CD14-positive monocyte (primary cell): ENCODE measurements around the gene RANBP3L. TPM values are rescaled to one million over a fixed set of nuclear protein-coding genes. Genes with fewer than 3 reads are reported as not detected.

ENCODE experiments used
- DNase-seq, 3 donors: peaks; one replicate each; pipeline ENCODE4 v3.0.0-alpha.2; 2011 to 2022
- H2AFZ ChIP-seq: 2 replicates; pipeline ENCODE4 v1.6.0; 2012; ENCODE audit warnings: mild to moderate bottlenecking, low read depth, low read length, inconsistent platforms; ENCODE audit not compliant: insufficient read depth, poor library complexity, severe bottlenecking
- H3K27ac ChIP-seq, 2 donors: 1 replicate in 1 of 2; 2 replicates in 1 of 2; pipeline ENCODE4 v1.5.1; 2012 to 2013; ENCODE audit warnings: low read length in 2 of 2, control low read depth in 1 of 2, inconsistent platforms in 1 of 2, low read depth in 1 of 2, mild to moderate bottlenecking in 1 of 2
- H3K27me3 ChIP-seq, 2 donors: one replicate each; pipeline versions ENCODE4 v1.6.0 to v1.6.1; 2011 to 2013; ENCODE audit warnings: low read length in 2 of 2; ENCODE audit not compliant: control insufficient read depth in 2 of 2, insufficient read depth in 2 of 2
- H3K36me3 ChIP-seq, 2 donors: replicated peaks in 1 of 2; 1 replicate in 1 of 2; 2 replicates in 1 of 2; pipeline versions ENCODE4 v1.5.1 to v1.6.1; 2012 to 2013; ENCODE audit warnings: low read length in 2 of 2, control low read depth in 1 of 2, inconsistent platforms in 1 of 2, mild to moderate bottlenecking in 1 of 2; ENCODE audit not compliant: insufficient read depth in 2 of 2, control insufficient read depth in 1 of 2
- H3K4me1 ChIP-seq, 2 donors: 1 replicate in 1 of 2; 2 replicates in 1 of 2; pipeline versions ENCODE4 v1.5.1 to v1.6.1; 2012 to 2013; ENCODE audit warnings: low read length in 2 of 2, control low read depth in 1 of 2, inconsistent platforms in 1 of 2, mild to moderate bottlenecking in 1 of 2, moderate library complexity in 1 of 2; ENCODE audit not compliant: insufficient read depth in 2 of 2, control insufficient read depth in 1 of 2
- H3K4me2 ChIP-seq: replicated peaks from 2 replicates; pipeline ENCODE3; 2012; ENCODE audit warnings: low read length, moderate library complexity, mild to moderate bottlenecking; ENCODE audit not compliant: poor library complexity, severe bottlenecking; ENCODE audit errors: extremely low read depth
- H3K4me3 ChIP-seq, 3 experiments: fragments of 200-600 bp in 1 of 3; sonication (generic) in 1 of 3; replicated peaks in 1 of 3; 1 replicate in 2 of 3; 2 replicates in 1 of 3; pipeline ENCODE4 v1.5.1; 2011 to 2013; ENCODE audit warnings: low read length in 3 of 3, mild to moderate bottlenecking in 3 of 3, control low read depth in 2 of 3, low read depth in 2 of 3, inconsistent platforms in 1 of 3, moderate library complexity in 1 of 3
- H3K79me2 ChIP-seq: 2 replicates; pipeline ENCODE4 v1.6.0; 2012; ENCODE audit warnings: mild to moderate bottlenecking, control low read depth, inconsistent platforms, low read length, moderate library complexity; ENCODE audit not compliant: insufficient read depth
- H3K9ac ChIP-seq: 2 replicates; pipeline ENCODE4 v1.6.0; 2017; ENCODE audit warnings: low read length, mild to moderate bottlenecking; ENCODE audit not compliant: insufficient read depth, poor library complexity, severe bottlenecking
- H3K9me3 ChIP-seq, 2 donors: replicated peaks in 1 of 2; 1 replicate in 1 of 2; 2 replicates in 1 of 2; pipeline versions ENCODE4 v1.5.1 to v1.6.1; 2012 to 2013; ENCODE audit warnings: low read length in 2 of 2, control low read depth in 1 of 2; ENCODE audit not compliant: control insufficient read depth in 1 of 2, insufficient read depth in 1 of 2
- H4K20me1 ChIP-seq: 2 replicates; pipeline ENCODE4 v1.6.0; 2012; ENCODE audit warnings: mild to moderate bottlenecking, low read length, control low read depth, moderate library complexity; ENCODE audit not compliant: insufficient read depth
- H3K27ac Mint-ChIP-seq, 7 donors: one replicate each; pipeline ENCODE4 v1.8.0; 2020; ENCODE audit warnings: mild to moderate bottlenecking in 7 of 7, mixed read lengths in 7 of 7, moderate library complexity in 6 of 7, inconsistent platforms in 2 of 7
- H3K27me3 Mint-ChIP-seq, 3 donors: one replicate each; pipeline ENCODE4 v1.8.0; 2021 to 2022; ENCODE audit warnings: low read depth in 3 of 3, mild to moderate bottlenecking in 3 of 3, mixed read lengths in 3 of 3, moderate library complexity in 3 of 3, inconsistent platforms in 1 of 3
- H3K36me3 Mint-ChIP-seq, 2 donors: one replicate each; pipeline ENCODE4 v1.8.0; 2020; ENCODE audit warnings: mixed read lengths in 2 of 2, inconsistent platforms in 1 of 2, mild to moderate bottlenecking in 1 of 2
- H3K4me1 Mint-ChIP-seq: one replicate; pipeline ENCODE4 v1.8.0; 2020; ENCODE audit warnings: mild to moderate bottlenecking, mixed read lengths
- H3K4me3 Mint-ChIP-seq, 2 donors: one replicate each; pipeline ENCODE4 v1.8.0; 2020; ENCODE audit warnings: mild to moderate bottlenecking in 2 of 2, mixed read lengths in 2 of 2, moderate library complexity in 1 of 2
- H3K9me3 Mint-ChIP-seq, 7 donors: one replicate each; pipeline ENCODE4 v1.8.0; 2020 to 2022; ENCODE audit warnings: mixed read lengths in 7 of 7, mild to moderate bottlenecking in 6 of 7, moderate library complexity in 6 of 7, inconsistent platforms in 2 of 7
- WGBS: methylation state at CpG from one replicate; pipeline ENCODE4 v1.1.5; 2013; ENCODE audit warnings: missing lambda C conversion rate; ENCODE audit not compliant: insufficient coverage; 5-methylcytosine and 5-hydroxymethylcytosine counted together
- intact Hi-C, 2 donors: fragments of 100-400 bp; cut with micrococcal nuclease; formaldehyde crosslinking; loops; one replicate each; pipeline versions ENCODE4 v1.15.0 to v1.15.1; 2023
- polyA plus RNA-seq, 3 donors: library from polyadenylated mRNA; depleted of rRNA in 1 of 3; unstranded in 2 of 3; stranded (reverse) in 1 of 3; fragments of 300-500 nt in 2 of 3; fragments of >200 nt in 1 of 3; fragmentation: Illumina TruSeq in 2 of 3; gene quantifications; 1 replicate in 2 of 3; 2 replicates in 1 of 3; pipeline ENCODE4 v1.2.3, GENCODE V29; 2012 to 2021
- TF ChIP-seq, protein P1 (sequence below): fragments of 200-600 bp; IDR thresholded peaks from one replicate; pipeline ENCODE4 v1.8.0; 2022; ENCODE audit warnings: antibody characterized with exemption, mild to moderate bottlenecking

RANBP3L gene
- polyA plus RNA-seq, 3 donors: not detected

DNA sequence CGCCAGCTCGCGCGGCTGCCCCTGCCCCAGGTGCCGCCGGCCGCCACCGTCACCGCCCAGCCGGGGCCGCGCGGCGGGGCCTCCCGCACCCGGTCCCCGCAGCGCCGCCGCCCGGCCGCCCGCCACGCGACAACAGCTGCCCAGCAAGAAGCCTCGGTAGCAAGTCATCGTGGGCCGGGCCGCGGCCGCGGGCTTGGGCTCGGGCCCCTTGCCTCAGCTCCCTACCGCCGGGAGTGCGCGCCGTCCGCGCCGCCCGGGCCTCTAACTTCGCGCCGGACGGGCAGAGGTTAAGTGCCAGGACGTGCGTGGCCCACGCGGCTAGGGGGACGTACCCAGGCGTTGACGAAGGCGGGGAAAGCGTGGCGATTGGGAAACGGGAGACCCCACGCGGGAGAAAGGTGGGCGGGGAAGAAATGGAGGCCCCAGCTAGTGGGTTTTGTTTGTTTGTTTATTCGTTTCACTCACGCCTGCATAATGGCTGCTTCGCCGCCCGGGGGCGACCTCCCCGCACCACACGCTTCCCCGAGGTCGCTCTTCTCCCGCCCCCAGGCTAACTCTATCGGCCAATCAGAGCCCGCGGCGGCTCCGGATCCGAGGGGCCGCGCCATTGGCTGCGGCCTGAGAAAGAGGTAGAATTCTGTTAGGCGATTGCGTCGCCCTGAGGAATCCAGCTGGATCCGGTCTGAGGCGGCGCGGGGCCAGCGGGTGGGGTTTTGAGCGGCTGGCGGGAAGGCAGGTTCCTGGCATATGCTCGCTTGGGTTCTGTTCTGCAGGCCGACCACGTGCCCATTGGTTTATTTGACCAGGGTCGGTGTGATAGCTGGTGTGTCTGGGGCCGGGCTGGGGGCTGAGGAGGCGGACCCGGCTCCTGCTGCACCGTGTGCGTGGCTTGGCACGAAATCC, 59.8 kb downstream of the RANBP3L start, which contains the start of gene NADK2:
TSS of gene NADK2 (minus strand) at position 295 of the 903 bp plus-strand sequence. CDS start at position 168, 127 bp downstream.
- peak; percentile 92 to 94 (median 94) for DNase-seq
- peak within 1 kb of the TSS; percentile 98 for H3K4me2 ChIP-seq
- peak within 1 kb of the TSS; percentile 82 for H3K9ac ChIP-seq
- H3K27ac ChIP-seq: peak within 1 kb of the TSS; percentile 78 to 85
- no peaks in the 10 kb centered on the region for H3K9me3 ChIP-seq
- H3K4me3 ChIP-seq: peak within 1 kb of the TSS; percentile 59 to 89 (median 75)
- peaks cover 0 to 4% (median 2%) of the 10 kb centered on the region in 3 donors for H3K27me3 Mint-ChIP-seq
- H3K4me3 Mint-ChIP-seq: peak within 1 kb of the TSS; percentile 89 to 95
- no peaks in the 10 kb centered on the region for H4K20me1 ChIP-seq
- H3K4me1 ChIP-seq: peaks cover 13 to 26% of the 10 kb centered on the region in 2 donors
- H3K79me2 ChIP-seq: peaks cover 45% of the 10 kb centered on the region
- H3K36me3 Mint-ChIP-seq: no peaks in the 10 kb centered on the region
- no peaks in the 10 kb centered on the region for H3K27me3 ChIP-seq
- under 1% methylated on average over 90 of the region's 100 CpGs for WGBS
- H2AFZ ChIP-seq: peak within 1 kb of the TSS; percentile 94
- H3K9me3 Mint-ChIP-seq: peaks cover 0 to 2% (median 0%) of the 10 kb centered on the region in 7 donors
- H3K36me3 ChIP-seq: no peaks in the 10 kb centered on the region
- peaks cover 28% of the 10 kb centered on the region for H3K4me1 Mint-ChIP-seq
- TF ChIP-seq, protein P1, sequence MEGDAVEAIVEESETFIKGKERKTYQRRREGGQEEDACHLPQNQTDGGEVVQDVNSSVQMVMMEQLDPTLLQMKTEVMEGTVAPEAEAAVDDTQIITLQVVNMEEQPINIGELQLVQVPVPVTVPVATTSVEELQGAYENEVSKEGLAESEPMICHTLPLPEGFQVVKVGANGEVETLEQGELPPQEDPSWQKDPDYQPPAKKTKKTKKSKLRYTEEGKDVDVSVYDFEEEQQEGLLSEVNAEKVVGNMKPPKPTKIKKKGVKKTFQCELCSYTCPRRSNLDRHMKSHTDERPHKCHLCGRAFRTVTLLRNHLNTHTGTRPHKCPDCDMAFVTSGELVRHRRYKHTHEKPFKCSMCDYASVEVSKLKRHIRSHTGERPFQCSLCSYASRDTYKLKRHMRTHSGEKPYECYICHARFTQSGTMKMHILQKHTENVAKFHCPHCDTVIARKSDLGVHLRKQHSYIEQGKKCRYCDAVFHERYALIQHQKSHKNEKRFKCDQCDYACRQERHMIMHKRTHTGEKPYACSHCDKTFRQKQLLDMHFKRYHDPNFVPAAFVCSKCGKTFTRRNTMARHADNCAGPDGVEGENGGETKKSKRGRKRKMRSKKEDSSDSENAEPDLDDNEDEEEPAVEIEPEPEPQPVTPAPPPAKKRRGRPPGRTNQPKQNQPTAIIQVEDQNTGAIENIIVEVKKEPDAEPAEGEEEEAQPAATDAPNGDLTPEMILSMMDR: peak; percentile 68
- H3K27ac Mint-ChIP-seq: peak within 1 kb of the TSS; percentile 82 to 96 (median 89)
- intact Hi-C loops: loop anchor here (5.0 to 10.0 kb wide), 3 partner anchors 90 to 1327 kb away; partner anchors contain the start of genes LMBRD2 (in 2 of the 2), SKP2 (in 2 of the 2), BRIX1 (in 1 of the 2) and RAD1 (in 1 of the 2)
